ENCODE results near the gene PTPRN.

The PTPRN gene

GRCh38 chr2:219282375-219282774 lies 26.8 kb downstream of the PTPRN start:
- Histone ChIP-seq H3K27me3 (ENCODE audit: control insufficient read depth, low read length) (no peaks in the 10 kb centered on the region), H3K9me2 (replicated peaks; ENCODE audit: control insufficient read depth, low read length) (no peaks in the 10 kb centered on the region), H3K4me2 (ENCODE audit: low read length) (no peak overlapping the region)

DNA sequence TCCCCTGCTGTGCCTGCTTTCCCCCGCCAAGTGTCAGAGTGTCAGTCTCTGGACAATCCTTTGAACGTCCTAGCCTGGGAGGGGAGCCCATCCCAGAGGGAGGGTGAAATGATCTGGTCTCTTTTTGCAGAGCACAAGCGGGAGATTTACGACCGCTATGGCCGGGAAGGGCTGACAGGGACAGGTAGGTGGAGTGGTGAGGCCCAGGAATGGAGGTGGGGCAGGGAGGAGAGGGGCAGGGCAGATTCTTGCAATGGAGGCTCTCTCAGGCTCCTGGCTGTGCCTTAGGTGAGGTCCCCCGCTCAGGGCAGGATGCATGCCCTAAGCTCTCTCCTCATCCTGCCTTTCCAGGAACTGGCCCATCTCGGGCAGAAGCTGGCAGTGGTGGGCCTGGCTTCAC lies 27.6 kb downstream of the PTPRN start:
- Histone ChIP-seq H3K4me1 (ENCODE audit: control insufficient read depth, low read length) (peaks cover 35% of the 10 kb centered on the region), H3K36me3 (ENCODE audit: control insufficient read depth, low read length) (peaks cover 33% of the 10 kb centered on the region)

More at GRCh38 chr2:219282375-219282774, 26.8 kb downstream of the PTPRN start:
- H3K36me3 ChIP-seq (ENCODE audit: control insufficient read depth, low read length) = peaks cover 33% of the 10 kb centered on the region
- H3F3A ChIP-seq (ENCODE audit: control insufficient read depth, insufficient read depth) = peaks cover 9% of the 10 kb centered on the region
- no peak overlapping the region for H3K27ac ChIP-seq (ENCODE audit: low read depth, low read length)
- no peak for TF ChIP-seq CTCF (IDR thresholded peaks at IDR 0.05; ENCODE audit: low read depth, low read length, poor library complexity, severe bottlenecking)
- no peak for TF ChIP-seq EZH2phosphoT487 (IDR thresholded peaks at IDR 0.05; ENCODE audit: borderline replicate concordance, low read length)
- H3K79me2 ChIP-seq (ENCODE audit: control insufficient read depth, low read length) = 0 out of 2 replicates have a peak, but pooled peaks cover 3% of the 10 kb centered on the region
- H4K20me1 ChIP-seq (ENCODE audit: control insufficient read depth, insufficient read depth, low read depth, low read length) = no peaks in the 10 kb centered on the region
- peaks cover 29% of the 10 kb centered on the region for H3K4me1 ChIP-seq (ENCODE audit: control insufficient read depth, low read length)
- H3K4me3 ChIP-seq (ENCODE audit: low read length) = no peak overlapping the region
- H3K9me3 ChIP-seq (ENCODE audit: control insufficient read depth, insufficient read depth, low read length) = no peaks in the 10 kb centered on the region

GRCh38 chr2:219280651-219281050 lies 28.6 kb downstream of the PTPRN start:
- TF ChIP-seq EZH2phosphoT487 (IDR thresholded peaks at IDR 0.05; ENCODE audit: borderline replicate concordance, low read length) (no peak), CTCF (IDR thresholded peaks at IDR 0.05; ENCODE audit: low read depth, low read length, poor library complexity, severe bottlenecking) (no peak)
- Histone ChIP-seq H3K27me3 (ENCODE audit: control insufficient read depth, low read length) (no peaks in the 10 kb centered on the region), H3K79me2 (ENCODE audit: control insufficient read depth, low read length) (0 out of 2 replicates have a peak, but pooled peaks cover 3% of the 10 kb centered on the region), H4K20me1 (ENCODE audit: control insufficient read depth, insufficient read depth, low read depth, low read length) (no peaks in the 10 kb centered on the region), H3K4me3 (ENCODE audit: low read length) (no peak overlapping the region), H3K4me2 (ENCODE audit: low read length) (peak overlapping the region; percentile 96), H3K9me3 (ENCODE audit: control insufficient read depth, insufficient read depth, low read length) (no peaks in the 10 kb centered on the region), H3K4me1 (ENCODE audit: control insufficient read depth, low read length) (peaks cover 35% of the 10 kb centered on the region), H3K36me3 (ENCODE audit: control insufficient read depth, low read length) (peaks cover 33% of the 10 kb centered on the region), H3K27ac (ENCODE audit: low read depth, low read length) (no peak overlapping the region), H3F3A (ENCODE audit: control insufficient read depth, insufficient read depth) (peaks cover 9% of the 10 kb centered on the region), H3K9me2 (replicated peaks; ENCODE audit: control insufficient read depth, low read length) (no peaks in the 10 kb centered on the region)

More for the DNA sequence above, 27.6 kb downstream of the PTPRN start:
- no peak for TF ChIP-seq EZH2phosphoT487 (IDR thresholded peaks at IDR 0.05; ENCODE audit: borderline replicate concordance, low read length)
- TF ChIP-seq CTCF (IDR thresholded peaks at IDR 0.05; ENCODE audit: low read depth, low read length, poor library complexity, severe bottlenecking) = no peak
- Histone ChIP-seq H3K4me2 (ENCODE audit: low read length) (no peak overlapping the region), H3K4me3 (ENCODE audit: low read length) (no peak overlapping the region), H3K9me3 (ENCODE audit: control insufficient read depth, insufficient read depth, low read length) (no peaks in the 10 kb centered on the region), H3K27me3 (ENCODE audit: control insufficient read depth, low read length) (no peaks in the 10 kb centered on the region), H3F3A (ENCODE audit: control insufficient read depth, insufficient read depth) (peaks cover 9% of the 10 kb centered on the region), H4K20me1 (ENCODE audit: control insufficient read depth, insufficient read depth, low read depth, low read length) (no peaks in the 10 kb centered on the region), H3K79me2 (ENCODE audit: control insufficient read depth, low read length) (0 out of 2 replicates have a peak, but pooled peaks cover 3% of the 10 kb centered on the region), H3K27ac (ENCODE audit: low read depth, low read length) (no peak overlapping the region), H3K9me2 (replicated peaks; ENCODE audit: control insufficient read depth, low read length) (no peaks in the 10 kb centered on the region)
